Measurements from ENCODE around the gene EEA1. TPM values are rescaled to one million over a fixed set of nuclear protein-coding genes. Genes with fewer than 3 reads are reported as not detected.
A peak's percentile ranks its signal among the peaks of the same experiment; 100 is the strongest.

Gene EEA1
- total RNA-seq, 6 donors from 2014 or later, result 10.2 to 33.5 (median 22.8) TPM

GRCh38 chr12:92930421-92930820, 1.3 kb upstream of the EEA1 start:
- no peak for DNase-seq
- no peak for TF ChIP-seq POLR2AphosphoS5 (IDR thresholded peaks at IDR 0.05)
- TF ChIP-seq POLR2A (IDR thresholded peaks at IDR 0.05), result no peak
- no peak for TF ChIP-seq EP300 (IDR thresholded peaks at IDR 0.05)
- TF ChIP-seq, protein P1, sequence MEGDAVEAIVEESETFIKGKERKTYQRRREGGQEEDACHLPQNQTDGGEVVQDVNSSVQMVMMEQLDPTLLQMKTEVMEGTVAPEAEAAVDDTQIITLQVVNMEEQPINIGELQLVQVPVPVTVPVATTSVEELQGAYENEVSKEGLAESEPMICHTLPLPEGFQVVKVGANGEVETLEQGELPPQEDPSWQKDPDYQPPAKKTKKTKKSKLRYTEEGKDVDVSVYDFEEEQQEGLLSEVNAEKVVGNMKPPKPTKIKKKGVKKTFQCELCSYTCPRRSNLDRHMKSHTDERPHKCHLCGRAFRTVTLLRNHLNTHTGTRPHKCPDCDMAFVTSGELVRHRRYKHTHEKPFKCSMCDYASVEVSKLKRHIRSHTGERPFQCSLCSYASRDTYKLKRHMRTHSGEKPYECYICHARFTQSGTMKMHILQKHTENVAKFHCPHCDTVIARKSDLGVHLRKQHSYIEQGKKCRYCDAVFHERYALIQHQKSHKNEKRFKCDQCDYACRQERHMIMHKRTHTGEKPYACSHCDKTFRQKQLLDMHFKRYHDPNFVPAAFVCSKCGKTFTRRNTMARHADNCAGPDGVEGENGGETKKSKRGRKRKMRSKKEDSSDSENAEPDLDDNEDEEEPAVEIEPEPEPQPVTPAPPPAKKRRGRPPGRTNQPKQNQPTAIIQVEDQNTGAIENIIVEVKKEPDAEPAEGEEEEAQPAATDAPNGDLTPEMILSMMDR (IDR thresholded peaks at IDR 0.05), result no peak
- 80 to 82% methylated on average over 3 of the region's 3 CpGs for WGBS, 2 donors
- peak overlapping the region in 3 of 4 donors; percentile 84 to 90 (median 87) for H3K4me3 ChIP-seq
- peaks cover 16 to 34% (median 21%) of the 10 kb centered on the region in 4 donors for H3K4me1 ChIP-seq
- ATAC-seq (ENCODE audit: low FRiP score in 2 of 2), result no peak
- H3K27me3 ChIP-seq, result no peaks in the 10 kb centered on the region
- peak overlapping the region in 2 of 4 donors; percentile 99 to 100 for H3K27ac ChIP-seq
- no peaks in the 10 kb centered on the region for H3K9me3 ChIP-seq
- no peaks in the 10 kb centered on the region for H3K36me3 ChIP-seq

- Histone ChIP-seq H3K4me1 (peaks cover 16 to 37% (median 21%) of the 10 kb centered on the region in 4 donors), H3K4me3 (peak overlapping the region; percentile 75 to 90 (median 86)), H3K9me3 (no peaks in the 10 kb centered on the region), H3K36me3 (no peaks in the 10 kb centered on the region), H3K27ac (peak overlapping the region; percentile 95 to 100 (median 98)), H3K27me3 (no peaks in the 10 kb centered on the region)
- DNase-seq, result no peak
- no peak for TF ChIP-seq POLR2A (IDR thresholded peaks at IDR 0.05)
- no peak for TF ChIP-seq EP300 (IDR thresholded peaks at IDR 0.05)
- 7 to 10% methylated on average over 9 of the region's 9 CpGs for WGBS, 2 donors
- ATAC-seq (ENCODE audit: low FRiP score in 2 of 2), result no peak
These were observed 888 bp upstream of the EEA1 start for GRCh38 chr12:92929983-92930382.

GRCh38 chr12:92928421-92928961, 604 bp downstream of the EEA1 start:
- ATAC-seq (ENCODE audit: low FRiP score in 2 of 2) (peak; percentile 63 to 71), DNase-seq (peak in 1 of 2 donors; percentile 28)
- peaks cover 16 to 40% (median 21%) of the 10 kb centered on the region in 4 donors for H3K4me1 ChIP-seq
- H3K27ac ChIP-seq, result peak overlapping the region; percentile 95 to 100 (median 98)
- no peaks in the 10 kb centered on the region for H3K27me3 ChIP-seq
- WGBS, 2 donors, result 0% methylated on average over 15 to 18 of the region's 49 CpGs
- no peaks in the 10 kb centered on the region for H3K9me3 ChIP-seq
- peak overlapping the region; percentile 37 to 90 (median 86) for H3K4me3 ChIP-seq
- no peaks in the 10 kb centered on the region for H3K36me3 ChIP-seq
- TF ChIP-seq, protein P1 (IDR thresholded peaks at IDR 0.05), result no peak
- TF ChIP-seq POLR2AphosphoS5 (IDR thresholded peaks at IDR 0.05) (no peak), POLR2A (IDR thresholded peaks at IDR 0.05) (no peak), EP300 (IDR thresholded peaks at IDR 0.05) (no peak)

GRCh38 chr12:92927436-92928281, 1.4 kb downstream of the EEA1 start:
- ATAC-seq (ENCODE audit: low FRiP score in 2 of 2), result peak in 1 of 2 donors; percentile 44
- 15 to 18% methylated on average over 7 of the region's 7 CpGs for WGBS, 2 donors
- H3K36me3 ChIP-seq, result no peaks in the 10 kb centered on the region
- no peak for DNase-seq
- no peaks in the 10 kb centered on the region for H3K9me3 ChIP-seq
- H3K27ac ChIP-seq, result peak overlapping the region; percentile 95 to 100 (median 98)
- H3K27me3 ChIP-seq, result no peaks in the 10 kb centered on the region
- H3K4me1 ChIP-seq, result peaks cover 16 to 40% (median 21%) of the 10 kb centered on the region in 4 donors
- peak overlapping the region; percentile 37 to 90 (median 86) for H3K4me3 ChIP-seq
- no peak for TF ChIP-seq POLR2AphosphoS5 (IDR thresholded peaks at IDR 0.05)
- TF ChIP-seq EP300 (IDR thresholded peaks at IDR 0.05), result peak in 1 of 4 donors; percentile 1

- Histone ChIP-seq H3K36me3 (no peaks in the 10 kb centered on the region), H3K4me1 (peaks cover 16 to 40% (median 21%) of the 10 kb centered on the region in 4 donors), H3K27ac (peak overlapping the region in 3 of 4 donors; percentile 18 to 99 (median 98)), H3K27me3 (no peaks in the 10 kb centered on the region), H3K9me3 (no peaks in the 10 kb centered on the region), H3K4me3 (peak overlapping the region in 1 of 4 donors; percentile 84)
- ATAC-seq (ENCODE audit: low FRiP score in 2 of 2) (no peak), DNase-seq (peak in 1 of 2 donors; percentile 28)
- WGBS, 2 donors, result 19 to 20% methylated on average over 4 of the region's 4 CpGs
- TF ChIP-seq POLR2AphosphoS5 (IDR thresholded peaks at IDR 0.05) (no peak), POLR2A (IDR thresholded peaks at IDR 0.05) (no peak), EP300 (IDR thresholded peaks at IDR 0.05) (no peak)
- TF ChIP-seq, protein P1 (IDR thresholded peaks at IDR 0.05), result no peak
These were observed 2.0 kb downstream of the EEA1 start for GRCh38 chr12:92927055-92927435.
